Measurements from ENCODE around the gene SWI5.
"Not testable (repeated sequence)": the region's sequence is repeated elsewhere in the genome, so short reads cannot be mapped to it uniquely, and the experiment has no call there.

SWI5 gene

GRCh38 chr9:128276008-128276573 lies at the start of gene SWI5:
SWI5 (plus strand) TSS chr9:128276276.
- TF ChIP-seq CTCF (IDR thresholded peaks at IDR 0.05; ENCODE audit: extremely low read depth, missing control alignments): no peak
- DNase-seq (ENCODE audit: low spot score): peak; percentile 99

GRCh38 chr9:128226412-128226801 lies 49.7 kb upstream of the SWI5 start:
- no peak for TF ChIP-seq CTCF (IDR thresholded peaks at IDR 0.05; ENCODE audit: extremely low read depth, missing control alignments)

GRCh38 chr9:128230897-128231296 lies 45.2 kb upstream of the SWI5 start:
- not testable (repeated sequence) for DNase-seq (ENCODE audit: low spot score)

More at GRCh38 chr9:128226412-128226801, 49.7 kb upstream of the SWI5 start:
- no peak for DNase-seq (ENCODE audit: low spot score)

- no peak for TF ChIP-seq CTCF (IDR thresholded peaks at IDR 0.05; ENCODE audit: extremely low read depth, missing control alignments)
Observed at GRCh38 chr9:128231638-128232527, 44.2 kb upstream of the SWI5 start.

GRCh38 chr9:128232528-128233428 lies 43.3 kb upstream of the SWI5 start:
- no peak for DNase-seq (ENCODE audit: low spot score)
- no peak for TF ChIP-seq CTCF (IDR thresholded peaks at IDR 0.05; ENCODE audit: extremely low read depth, missing control alignments)

More at GRCh38 chr9:128231638-128232527, 44.2 kb upstream of the SWI5 start:
- DNase-seq (ENCODE audit: low spot score): no peak

- no peak for DNase-seq (ENCODE audit: low spot score)
- TF ChIP-seq CTCF (IDR thresholded peaks at IDR 0.05; ENCODE audit: extremely low read depth, missing control alignments): no peak
Observed at GRCh38 chr9:128233817-128234406, 42.2 kb upstream of the SWI5 start.

GRCh38 chr9:128242124-128242523 lies 34.0 kb upstream of the SWI5 start:
- no peak for TF ChIP-seq CTCF (IDR thresholded peaks at IDR 0.05; ENCODE audit: extremely low read depth, missing control alignments)
- DNase-seq (ENCODE audit: low spot score): no peak

Measured in GM20000 (cell line).